GM21381 (cell line): Measurements from ENCODE around the gene HIGD2B.
"Not testable (repeated sequence)": the region's sequence is repeated elsewhere in the genome, so short reads cannot be mapped to it uniquely, and the experiment has no call there.

Experiments used
- ATAC-seq: cut with Tn5 transposase; IDR thresholded peaks from one replicate; pipeline ENCODE4 v1.9.1; 2021; ENCODE audit warnings: mild to moderate bottlenecking, moderate library complexity; ENCODE audit not compliant: unreplicated experiment

Gene HIGD2B, protein sequence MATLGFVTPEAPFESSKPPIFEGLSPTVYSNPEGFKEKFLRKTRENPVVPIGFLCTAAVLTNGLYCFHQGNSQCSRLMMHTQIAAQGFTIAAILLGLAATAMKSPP

DNA sequence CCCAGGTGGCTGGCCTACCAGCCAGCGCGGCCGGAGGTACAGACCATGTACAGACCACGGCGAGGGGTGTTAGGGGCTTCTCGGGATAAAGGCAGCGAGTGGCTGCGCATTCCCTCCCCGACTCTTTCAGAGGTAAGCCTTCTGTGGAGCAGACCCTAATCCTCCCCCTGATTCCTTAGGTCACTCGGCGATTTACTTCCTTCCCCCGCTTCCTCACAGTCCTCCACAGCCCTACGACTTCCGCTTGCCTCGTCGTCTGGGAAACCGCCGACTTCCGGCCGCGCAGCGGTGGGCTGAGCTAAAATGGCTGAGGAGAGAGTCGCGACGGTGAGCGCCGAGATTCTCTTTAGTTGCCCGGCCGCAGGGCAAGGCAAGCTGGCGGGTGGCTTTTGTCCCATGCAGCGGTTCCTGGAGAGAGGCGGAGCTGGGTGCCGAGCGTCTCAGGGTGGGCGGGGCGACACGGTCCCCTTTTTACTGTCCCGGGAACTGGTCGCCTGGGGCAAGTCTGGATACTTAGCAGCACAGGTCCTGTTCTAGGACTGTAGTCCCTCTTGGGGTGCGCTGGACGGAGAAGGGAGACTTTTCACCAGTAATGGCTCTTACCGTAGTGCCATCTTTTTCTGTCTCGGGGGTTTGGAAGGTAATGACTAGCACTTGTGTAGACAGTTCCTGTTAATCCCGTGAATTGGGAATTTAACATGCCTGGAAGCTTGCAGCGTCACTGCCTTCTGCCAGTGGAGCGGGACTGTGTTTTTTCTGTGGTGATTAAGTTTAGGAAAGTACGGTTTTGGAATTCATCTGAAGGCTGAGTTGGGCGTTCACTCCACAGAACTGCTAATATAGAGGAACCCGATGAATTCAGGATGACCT lies at the start of gene HIGD2B, which contains the start of gene BBS4:
TSS of gene HIGD2B (minus strand) at position 258 of the 870 bp plus-strand sequence. CDS start 9,808 bp downstream, outside the sequence.
TSS of gene BBS4 (plus strand) at position 283 of the 870 bp plus-strand sequence. CDS start at position 304, 21 bp downstream.
- ATAC-seq, result peak; percentile 97

DNA sequence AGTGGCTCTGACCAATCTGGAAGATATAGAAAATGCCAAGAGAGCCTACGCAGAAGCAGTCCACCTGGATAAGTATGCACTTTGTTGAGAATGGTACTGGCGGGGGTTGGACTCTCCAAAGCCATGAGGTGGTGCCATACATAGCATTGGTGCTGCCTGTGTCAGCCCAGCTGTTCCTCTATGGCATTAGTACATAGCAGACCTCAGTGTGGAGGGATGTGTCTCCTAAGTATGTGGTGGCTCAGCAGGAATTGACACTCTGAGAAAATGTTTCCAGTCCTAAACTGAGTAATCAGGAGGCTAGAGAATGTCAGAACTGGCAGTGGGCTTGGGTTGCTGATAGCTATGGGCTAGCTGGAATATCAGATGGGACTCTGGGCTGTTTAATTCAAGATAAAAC lies 49.1 kb upstream of the HIGD2B start:
- ATAC-seq, result no peak

DNA sequence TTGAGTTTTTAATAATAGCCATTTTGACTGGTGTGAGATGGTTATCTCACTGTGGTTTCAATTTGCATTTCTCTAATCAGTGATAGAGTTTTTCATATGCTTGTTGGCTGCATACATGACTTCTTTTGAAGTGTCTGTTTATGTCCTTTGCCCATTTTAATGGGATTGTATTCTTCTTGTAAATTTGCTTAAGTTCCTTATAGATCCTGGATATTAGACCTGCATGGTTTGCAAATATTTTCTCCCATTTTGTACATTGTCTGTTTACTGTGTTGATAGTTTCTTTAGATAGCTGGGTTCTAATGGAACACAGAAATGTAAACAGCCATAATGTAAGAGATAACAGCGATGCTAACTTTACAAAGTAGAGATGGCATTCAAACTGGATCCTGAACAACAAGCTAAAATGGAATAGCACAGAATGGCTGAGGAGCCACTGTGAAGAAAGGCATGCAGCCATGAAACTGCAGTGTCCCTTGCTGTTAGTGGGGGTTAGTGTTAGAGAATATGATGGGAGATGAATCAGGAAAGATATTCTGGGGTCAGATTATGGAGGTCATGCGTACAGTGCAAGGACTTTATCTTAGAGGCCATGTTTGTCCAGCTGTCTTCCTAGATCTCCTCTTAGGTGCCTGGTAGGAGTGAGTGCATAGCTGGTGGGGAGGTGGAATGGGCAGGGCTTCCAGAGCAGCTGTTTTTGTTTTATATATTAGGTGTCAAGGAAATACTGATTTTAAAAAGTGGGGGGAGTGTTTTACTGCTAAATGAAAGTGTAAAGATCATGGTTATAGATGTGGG lies 48.2 kb upstream of the HIGD2B start:
- no peak for ATAC-seq

DNA sequence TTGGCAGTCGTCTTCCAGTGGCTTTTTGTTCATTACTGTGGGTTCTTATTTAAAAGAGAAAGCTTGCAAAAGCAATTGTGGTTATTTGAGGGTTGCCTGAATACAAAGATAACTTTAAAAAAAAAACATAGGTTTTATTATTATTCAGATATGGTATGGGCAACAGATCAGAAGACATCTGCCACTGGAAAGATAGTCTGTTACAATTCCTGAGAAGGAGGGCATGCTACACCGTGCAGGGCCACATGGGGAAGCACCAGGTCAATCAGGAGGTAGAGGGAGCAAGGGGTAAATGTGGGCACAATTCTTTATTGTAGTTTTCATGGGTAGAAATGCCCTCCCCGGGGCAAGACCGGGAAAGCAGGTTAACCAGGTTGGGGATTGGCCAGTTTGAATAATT lies 46.5 kb upstream of the HIGD2B start:
- no peak for ATAC-seq

DNA sequence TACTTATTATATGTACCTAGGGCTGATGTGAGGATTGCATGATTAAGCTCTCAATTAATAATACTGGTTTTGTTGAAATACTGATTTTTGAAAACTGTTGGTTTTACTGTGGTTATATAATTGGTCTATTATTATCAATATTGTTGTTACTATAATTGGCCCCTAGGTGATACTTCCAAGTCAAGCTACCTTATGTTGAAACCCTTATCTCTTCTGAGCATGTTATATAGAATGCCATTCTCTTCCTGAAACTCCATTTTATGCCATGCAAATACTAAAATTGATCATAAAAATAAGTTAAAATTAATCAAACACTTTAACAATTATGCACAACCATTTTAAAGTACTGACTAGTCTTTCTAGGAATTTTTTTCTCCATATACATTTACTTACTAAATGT lies 46.1 kb upstream of the HIGD2B start:
- no peak for ATAC-seq

DNA sequence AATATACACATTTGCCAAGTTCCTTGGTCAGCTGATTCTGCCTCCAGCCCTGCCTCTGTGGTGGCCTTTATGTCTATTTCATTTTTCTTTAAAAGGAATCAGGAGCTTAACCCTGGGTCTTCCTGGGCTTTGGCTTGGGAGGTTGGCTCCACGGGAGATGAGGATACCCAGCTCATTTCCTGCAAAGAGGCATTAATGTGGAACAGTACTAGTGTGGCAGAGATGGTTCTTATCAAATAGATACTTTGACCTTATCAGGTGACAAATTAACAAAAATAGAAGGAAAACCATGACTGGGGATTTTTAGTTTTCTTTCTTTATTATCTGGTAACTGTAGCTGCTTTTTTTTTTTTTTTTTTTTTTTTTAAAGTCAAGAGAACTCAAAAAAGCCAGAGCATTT lies 42.8 kb upstream of the HIGD2B start:
- ATAC-seq, result no peak

DNA sequence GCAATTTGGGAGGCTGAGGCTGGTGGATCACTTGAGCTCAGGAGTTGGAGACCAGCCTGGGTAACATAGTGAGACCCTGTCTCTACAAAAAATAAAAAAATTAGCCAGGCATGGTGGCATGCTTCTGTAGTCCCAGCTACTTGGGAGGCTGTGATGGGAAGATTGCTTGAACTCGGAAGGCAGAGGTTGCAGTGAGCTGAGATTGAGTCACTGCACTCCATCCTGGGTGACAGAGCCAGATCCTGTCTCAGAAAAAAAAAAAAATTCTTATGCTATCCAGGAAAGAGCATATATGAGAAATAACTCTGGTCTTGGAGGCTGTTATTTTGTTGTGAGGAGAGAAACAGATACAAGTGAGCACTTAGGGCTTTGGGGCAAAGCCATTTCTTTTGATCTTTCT lies 42.3 kb upstream of the HIGD2B start:
- ATAC-seq, result not testable (repeated sequence)

DNA sequence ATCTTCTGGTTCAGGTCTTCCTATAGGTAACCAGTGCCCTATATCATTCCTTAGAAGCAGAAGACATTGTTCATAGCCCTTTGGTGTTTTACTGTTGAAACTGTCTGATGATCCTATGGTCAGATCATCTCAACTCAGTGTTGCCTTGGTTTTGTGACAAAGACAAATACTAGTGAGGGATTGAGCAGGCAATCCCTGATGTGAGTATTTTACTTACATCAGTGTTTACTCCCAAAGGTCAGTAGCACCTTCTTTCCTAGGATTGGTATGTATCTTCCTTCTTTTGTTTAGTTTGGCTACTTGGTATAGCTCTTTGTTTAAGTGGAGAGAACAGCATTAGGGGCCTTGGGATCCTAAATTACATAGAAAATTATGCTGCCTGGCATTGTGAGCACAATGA lies 41.2 kb upstream of the HIGD2B start:
- no peak for ATAC-seq

DNA sequence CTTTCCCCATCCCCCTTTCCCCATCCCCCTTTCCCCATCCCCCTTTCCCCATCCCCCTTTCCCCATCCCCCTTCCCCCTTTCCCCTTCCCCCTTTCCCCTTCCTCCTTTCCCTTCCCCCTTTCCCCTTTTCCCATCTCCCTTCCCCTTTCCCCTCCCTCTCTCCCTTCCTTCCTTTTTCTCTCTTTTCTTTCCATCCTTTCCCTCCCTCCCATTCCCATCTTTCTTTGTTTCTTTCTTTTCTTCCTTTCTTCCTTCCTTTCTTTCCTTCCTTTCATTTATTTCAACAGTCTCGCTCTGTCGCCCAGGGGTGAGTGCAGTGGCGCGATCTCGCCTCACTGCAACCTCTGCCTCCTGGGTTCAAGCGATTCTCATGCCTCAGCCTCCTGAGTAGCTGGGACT lies 39.9 kb upstream of the HIGD2B start:
- not testable (repeated sequence) for ATAC-seq

DNA sequence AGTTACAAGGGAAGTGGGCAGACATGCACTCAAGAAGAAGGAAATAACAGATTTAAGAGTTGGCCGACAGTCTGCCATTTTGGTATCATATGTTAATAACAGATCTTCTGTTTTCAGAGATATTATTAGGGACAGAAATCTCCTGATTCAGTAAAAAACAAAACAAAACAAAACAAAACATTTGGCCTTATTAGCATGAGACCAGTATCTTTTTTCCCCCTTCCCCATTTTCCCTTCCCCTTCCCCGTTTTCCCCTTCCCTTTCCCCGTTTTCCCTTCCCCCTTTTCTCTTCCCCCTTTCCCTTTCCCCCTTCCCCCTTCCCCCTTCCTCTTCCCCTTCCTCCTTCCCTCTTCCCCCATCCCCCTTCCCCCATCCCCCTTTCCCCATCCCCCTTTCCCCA lies 39.5 kb upstream of the HIGD2B start:
- no peak for ATAC-seq

DNA sequence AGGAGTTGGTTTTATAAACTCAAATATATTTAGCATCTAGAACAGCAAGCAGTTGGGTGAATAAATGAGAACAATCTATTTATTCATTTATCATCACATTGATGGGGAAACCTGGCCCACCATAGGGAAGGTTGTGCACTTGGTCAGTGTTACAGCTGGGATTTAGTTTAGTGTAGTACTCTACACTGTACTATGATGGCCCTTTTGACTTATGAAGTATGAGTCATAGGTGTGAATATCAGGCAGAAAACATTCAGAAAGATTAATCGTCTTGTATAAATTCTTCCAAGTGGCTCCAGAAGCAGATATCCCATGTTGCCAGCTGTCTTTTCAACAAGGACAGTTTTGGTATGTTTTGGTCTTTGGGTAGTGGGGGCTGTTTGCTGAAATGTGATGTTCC lies 38.0 kb upstream of the HIGD2B start:
- ATAC-seq, result no peak

DNA sequence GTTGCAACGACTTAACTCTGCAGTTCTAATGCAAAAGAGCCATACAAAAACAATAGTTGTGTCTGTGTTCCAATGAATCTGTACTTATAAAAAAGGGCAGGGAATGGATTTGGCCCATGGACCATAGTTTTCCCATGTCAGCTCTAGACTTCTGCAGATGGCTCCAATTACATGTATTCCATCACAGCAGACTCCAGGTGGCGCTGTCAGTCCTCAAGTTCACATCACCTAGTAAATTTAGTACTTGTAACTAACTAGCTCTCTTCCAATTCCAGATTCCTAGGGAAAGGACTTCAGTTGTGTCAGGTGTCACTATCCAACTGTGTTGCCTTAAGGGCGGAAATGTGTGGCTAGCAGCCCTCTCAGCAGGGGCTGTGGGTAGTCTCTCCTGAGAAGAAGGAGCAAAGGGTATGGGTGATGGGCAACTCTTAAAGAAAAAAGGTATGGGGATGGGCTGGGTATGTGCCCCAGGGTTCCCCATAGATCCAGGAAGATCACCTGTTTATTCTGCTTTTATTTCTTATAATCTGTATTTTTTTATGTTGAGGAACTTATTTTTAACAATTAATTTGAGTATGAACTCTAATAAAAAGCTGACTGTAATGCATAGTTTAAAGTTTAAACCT lies 36.2 kb upstream of the HIGD2B start:
- no peak for ATAC-seq

DNA sequence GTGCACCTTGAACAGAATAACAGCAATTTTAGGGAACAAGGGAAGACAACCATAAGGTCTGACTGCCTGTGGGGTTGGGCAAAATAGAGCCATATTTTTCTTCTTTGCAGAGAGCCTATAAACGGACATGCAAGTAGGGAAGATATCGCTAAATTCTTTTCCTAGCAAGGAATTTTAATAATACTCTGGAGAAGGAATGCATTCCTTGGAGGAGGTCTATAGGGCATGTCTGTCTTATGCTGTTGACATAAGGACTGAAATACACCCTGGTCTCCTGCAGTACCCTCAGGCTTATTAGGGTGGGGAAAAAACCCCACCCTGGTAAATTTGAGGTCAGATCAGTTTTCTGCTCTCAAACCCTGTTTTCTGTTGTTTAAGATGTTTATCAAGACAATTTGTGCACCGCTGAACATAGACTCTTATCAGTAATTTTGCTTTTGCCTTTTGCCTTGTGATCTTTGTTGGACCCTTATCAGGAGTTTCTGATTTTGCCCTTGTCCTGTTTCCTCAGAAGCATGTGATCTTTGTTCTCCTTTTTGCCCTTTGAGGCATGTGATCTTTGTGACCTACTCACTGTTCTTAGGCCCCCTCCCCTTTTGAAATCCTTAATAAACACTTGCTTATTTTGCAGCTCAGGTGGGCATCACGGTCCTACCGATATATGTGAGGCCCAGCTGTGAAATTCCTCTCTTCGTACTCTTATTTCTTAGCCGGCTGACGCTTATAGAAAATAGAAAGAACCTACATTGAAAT lies 22.7 kb upstream of the HIGD2B start:
- not testable (repeated sequence) for ATAC-seq

DNA sequence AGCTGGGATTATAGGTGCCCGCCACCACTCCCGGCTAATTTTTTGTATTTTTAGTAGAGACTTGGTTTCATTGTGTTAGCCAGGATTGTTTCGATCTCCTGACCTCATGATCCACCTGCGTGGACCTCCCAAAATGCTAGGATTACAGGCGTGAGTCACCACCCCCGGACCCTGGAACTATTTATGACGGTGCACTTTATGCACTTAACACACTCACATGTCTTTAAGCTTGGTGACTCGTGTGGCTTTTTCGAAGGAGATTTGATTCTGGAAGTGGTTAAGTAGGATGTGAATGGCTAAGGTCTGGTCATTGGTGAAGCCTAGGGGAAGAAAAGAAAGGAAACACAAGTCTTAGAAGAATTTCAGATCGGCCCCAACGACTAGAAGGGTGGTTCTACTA lies 20.3 kb upstream of the HIGD2B start:
- ATAC-seq, result no peak

DNA sequence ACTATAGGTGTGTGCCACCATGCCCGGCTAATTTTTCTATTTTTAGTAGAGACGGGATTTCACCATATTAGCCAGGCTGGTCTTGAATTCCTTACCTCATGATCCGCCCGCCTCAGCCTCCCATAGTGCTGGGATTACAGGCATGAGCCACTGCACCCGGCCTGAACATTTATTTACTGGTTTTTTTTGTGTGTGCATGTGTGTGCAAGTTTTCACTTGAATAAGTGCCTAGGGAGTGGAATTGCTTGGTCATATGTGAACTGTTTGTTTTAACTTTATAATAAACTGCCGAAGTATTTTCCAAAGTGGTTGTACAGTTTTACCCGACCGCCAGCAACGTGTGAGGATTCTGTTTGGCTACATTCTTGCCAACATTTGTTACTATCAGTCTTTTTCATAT lies 14.1 kb upstream of the HIGD2B start:
- no peak for ATAC-seq

DNA sequence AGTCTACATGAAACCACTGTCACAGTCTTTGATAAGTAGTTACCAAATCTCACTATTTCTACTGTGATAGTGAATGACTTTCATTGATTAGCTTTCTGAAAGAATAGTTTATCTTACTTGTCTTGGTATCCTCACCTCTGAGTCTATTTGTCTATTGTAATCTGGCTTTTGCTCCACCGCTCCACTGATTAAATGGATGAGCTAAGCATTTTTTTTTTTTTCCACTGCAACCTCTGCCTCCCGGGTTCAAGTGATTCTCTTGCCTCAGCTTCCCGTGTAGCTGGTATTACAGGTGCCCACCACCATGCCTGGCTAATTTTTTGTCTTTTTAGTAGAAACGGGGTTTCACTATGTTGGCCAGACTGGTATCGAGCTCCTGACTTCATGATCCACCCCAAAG lies 13.0 kb upstream of the HIGD2B start:
- ATAC-seq, result no peak

DNA sequence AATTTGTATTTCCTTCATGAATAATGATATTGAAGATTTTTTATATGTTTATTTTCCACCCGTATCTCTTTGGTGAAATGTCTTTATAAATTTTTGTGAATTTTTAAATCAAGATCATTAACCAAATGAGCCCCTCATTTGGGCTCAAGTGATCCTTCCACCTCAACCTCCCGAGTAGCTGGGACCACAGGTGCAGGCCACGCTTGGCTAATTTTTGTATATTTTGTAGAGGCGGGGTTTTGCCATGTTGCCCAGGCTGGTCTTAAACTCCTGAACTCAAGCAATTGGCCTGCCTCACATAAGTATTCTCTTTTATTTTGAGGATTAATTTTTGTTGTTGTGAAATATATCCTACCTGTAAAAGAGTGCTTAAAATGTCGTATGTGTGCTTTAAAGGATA lies 5.0 kb upstream of the HIGD2B start:
- ATAC-seq, result no peak

DNA sequence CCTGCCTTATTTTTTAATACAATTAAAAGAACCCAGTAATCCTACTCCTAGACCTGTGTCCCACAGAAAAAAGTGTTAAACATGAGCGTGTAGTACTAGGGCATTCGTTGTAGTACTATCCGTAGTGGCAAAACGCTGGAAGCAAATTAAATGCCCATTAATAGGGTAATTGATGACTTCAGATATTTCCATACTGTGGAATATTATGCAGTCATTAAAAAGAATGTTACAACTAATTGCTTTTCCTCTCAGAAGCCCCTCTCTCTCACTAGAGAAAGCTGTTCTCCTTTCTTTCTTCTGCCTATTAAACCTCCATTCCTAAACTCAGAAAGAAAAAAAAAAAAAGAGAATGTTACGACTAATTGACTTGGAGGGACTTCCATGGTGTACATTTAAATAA lies 2.7 kb upstream of the HIGD2B start:
- ATAC-seq, result no peak

DNA sequence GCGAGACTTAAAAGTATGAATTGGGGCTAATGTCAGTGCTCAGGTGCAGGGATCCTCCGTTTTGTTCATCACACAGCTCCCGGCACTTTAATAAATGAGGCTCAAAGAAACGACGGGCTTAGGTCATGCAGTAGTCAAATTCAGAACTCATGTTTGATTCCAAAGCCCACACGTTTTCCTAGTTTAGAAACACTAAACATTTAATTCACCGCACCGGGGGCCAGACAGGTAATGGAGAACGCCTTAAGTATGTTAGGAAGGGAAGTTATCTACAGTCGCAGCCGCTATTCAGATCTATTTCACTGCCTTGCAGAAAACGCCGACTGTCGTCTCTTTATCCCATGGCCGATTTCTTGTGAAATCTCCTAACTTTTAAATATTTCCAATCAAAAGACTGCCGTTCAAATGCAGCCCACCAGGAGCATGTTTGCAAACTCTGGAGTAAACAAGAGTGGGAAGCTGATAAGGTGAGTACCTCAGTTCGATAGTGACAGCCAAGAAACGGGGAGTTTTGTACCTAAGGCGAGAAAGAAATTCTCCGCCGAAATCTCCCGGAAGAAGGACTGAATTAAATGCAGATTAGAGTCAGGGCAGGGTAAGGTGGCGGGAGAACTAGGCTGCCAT lies 569 bp downstream of the HIGD2B start:
- ATAC-seq, result no peak

DNA sequence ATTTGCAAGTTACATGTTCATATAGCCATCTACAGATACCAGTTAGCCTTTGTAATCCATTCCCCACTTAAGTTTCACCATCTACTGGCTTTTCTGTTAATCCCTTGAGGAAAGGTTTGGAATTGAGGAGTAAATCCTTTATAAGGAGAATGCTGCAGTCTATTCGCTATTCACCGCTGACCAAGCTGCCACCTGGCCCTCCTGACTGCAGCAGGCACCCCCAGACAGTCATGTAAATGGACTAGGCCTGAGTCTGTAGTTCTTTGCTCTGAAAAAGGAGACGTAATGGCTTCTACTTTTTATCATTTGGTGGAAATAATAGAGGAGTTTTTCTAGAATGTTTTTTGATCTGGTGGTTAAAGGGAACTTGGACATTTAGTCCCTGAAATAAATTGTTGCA lies 3.2 kb downstream of the HIGD2B start:
- no peak for ATAC-seq
